Endothelial cell of umbilical vein (primary cell): ENCODE measurements around the gene PRRG2. TPM values are rescaled to one million over a fixed set of nuclear protein-coding genes. Genes with fewer than 3 reads are reported as not detected.

Experiments used
- BruUV-seq: library from RNA; stranded (reverse); fragments of 400-500 nt; replicated peaks from 2 replicates; lab custom pipeline; 2021; lab: Mats Ljungman, UMichigan
- CTCF ChIA-PET: fragments of 300-600, 350-600 bp; sonication (Branson Sonifier 250); formaldehyde crosslinking; loops from one replicate; lab custom pipeline; 2021; ENCODE audit warnings: antibody characterized with exemption, inconsistent platforms; lab: Charles Lee
- POLR2A ChIA-PET: fragments of 300-600, 350-600 bp; sonication (Branson Sonifier 250); formaldehyde crosslinking; loops from one replicate; lab custom pipeline; 2021; ENCODE audit warnings: antibody characterized with exemption, inconsistent platforms; lab: Charles Lee
- DNase-seq: peaks from one replicate; pipeline ENCODE4 v3.0.0-alpha.2; 2011; ENCODE audit warnings: low read depth, low spot score
- FAIRE-seq: peaks from 2 replicates; lab custom pipeline; 2011; peaks lifted over from hg19 to GRCh38; lab: Jason Lieb, UNC
- H2AFZ ChIP-seq: 2 replicates; pipeline ENCODE4 v1.6.0; 2012; ENCODE audit warnings: low read depth, low read length, control low read depth, inconsistent platforms
- H3K27ac ChIP-seq: 2 replicates; pipeline ENCODE4 v1.5.1; 2011; ENCODE audit warnings: low read depth, mild to moderate bottlenecking, control low read depth, low read length, moderate library complexity; ENCODE audit not compliant: insufficient read depth
- H3K27me3 ChIP-seq, 2 experiments: 2 replicates each; pipeline versions ENCODE4 v1.6.0 to v1.6.1; 2011; ENCODE audit warnings: low read length in 2 of 2, mixed read lengths in 1 of 2; ENCODE audit not compliant: control insufficient read depth in 2 of 2, insufficient read depth in 2 of 2
- H3K36me3 ChIP-seq, 2 experiments: 2 replicates in 1 of 2; 3 replicates in 1 of 2; pipeline ENCODE4 v1.5.1; 2011; ENCODE audit warnings: low read length in 2 of 2, mild to moderate bottlenecking in 1 of 2, moderate library complexity in 1 of 2; ENCODE audit not compliant: control insufficient read depth in 2 of 2, insufficient read depth in 2 of 2; ENCODE audit errors: extremely low read depth in 1 of 2
- H3K4me1 ChIP-seq: 3 replicates; pipeline ENCODE4 v1.5.1; 2011; ENCODE audit warnings: mild to moderate bottlenecking, low read length; ENCODE audit not compliant: control insufficient read depth, insufficient read depth; ENCODE audit errors: extremely low read depth
- H3K4me2 ChIP-seq: 2 replicates; pipeline ENCODE4 v1.6.1; 2011; ENCODE audit warnings: low read length, control low read depth, mixed read lengths; ENCODE audit not compliant: insufficient read depth
- H3K4me3 ChIP-seq, 3 experiments: fragments of 200-600 bp in 1 of 3; sonication (generic), shearing (Covaris generic) in 1 of 3; replicated peaks in 1 of 3; 2 replicates each; pipeline ENCODE4 v1.5.1; 2011 to 2016; ENCODE audit warnings: control low read depth in 3 of 3, low read length in 3 of 3, mild to moderate bottlenecking in 2 of 3, inconsistent platforms in 1 of 3, low read depth in 1 of 3, moderate library complexity in 1 of 3; ENCODE audit not compliant: insufficient read depth in 1 of 3
- H3K79me2 ChIP-seq: 2 replicates; pipeline ENCODE4 v1.6.0; 2012; ENCODE audit warnings: low read length, inconsistent platforms; ENCODE audit not compliant: control insufficient read depth, insufficient read depth
- H3K9ac ChIP-seq: replicated peaks from 2 replicates; pipeline ENCODE3; 2011; ENCODE audit warnings: low read length, control low read depth; ENCODE audit not compliant: insufficient read depth; ENCODE audit errors: extremely low read depth
- H3K9me1 ChIP-seq: replicated peaks from 3 replicates; pipeline ENCODE4 v1.6.0; 2011; ENCODE audit warnings: mild to moderate bottlenecking, low read length; ENCODE audit not compliant: control insufficient read depth, insufficient read depth; ENCODE audit errors: extremely low read depth
- H3K9me3 ChIP-seq: replicated peaks from 2 replicates; pipeline ENCODE4 v1.5.1; 2012; ENCODE audit warnings: low read length, inconsistent platforms; ENCODE audit not compliant: control insufficient read depth, insufficient read depth
- H4K20me1 ChIP-seq: replicated peaks from 2 replicates; pipeline ENCODE3; 2011; ENCODE audit warnings: mild to moderate bottlenecking, low read length; ENCODE audit not compliant: control insufficient read depth, insufficient read depth; ENCODE audit errors: extremely low read depth
- CTCF ChIP-seq, 2 donors: IDR thresholded peaks; 1 replicate in 1 of 2; 2 replicates in 1 of 2; pipeline ENCODE4 v1.5.1; 2011; ENCODE audit warnings: low read length in 2 of 2, mild to moderate bottlenecking in 2 of 2, moderate library complexity in 2 of 2, control low read depth in 1 of 2, inconsistent platforms in 1 of 2, low read depth in 1 of 2; ENCODE audit not compliant: insufficient read depth in 1 of 2; ENCODE audit errors: extremely low read depth in 1 of 2
- EZH2 ChIP-seq: IDR thresholded peaks from 2 replicates; pipeline ENCODE4 v1.6.1; 2012; ENCODE audit warnings: borderline replicate concordance, low read depth, mild to moderate bottlenecking, moderate library complexity, low read length, inconsistent platforms; ENCODE audit not compliant: severe bottlenecking
- FOS ChIP-seq: IDR thresholded peaks from 2 replicates; pipeline ENCODE4 v1.6.1; 2011; ENCODE audit warnings: mild to moderate bottlenecking, low read length, moderate library complexity, borderline replicate concordance; ENCODE audit not compliant: insufficient read depth
- GATA2 ChIP-seq: IDR thresholded peaks from 2 replicates; pipeline ENCODE4 v1.7.0; 2011; ENCODE audit warnings: low read depth, mild to moderate bottlenecking, moderate library complexity, mixed read lengths, low read length; ENCODE audit not compliant: insufficient read length, insufficient read depth
- JUN ChIP-seq: IDR thresholded peaks from 2 replicates; pipeline ENCODE4 v1.6.1; 2011; ENCODE audit warnings: borderline replicate concordance, low read depth; ENCODE audit not compliant: insufficient read length, insufficient read depth
- MAX ChIP-seq: IDR thresholded peaks from 2 replicates; pipeline ENCODE4 v1.6.1; 2011; ENCODE audit not compliant: insufficient read depth, insufficient read length
- MYC ChIP-seq: IDR thresholded peaks from one replicate; pipeline ENCODE4 v1.6.1; 2011; ENCODE audit warnings: mild to moderate bottlenecking, low read depth, low read length
- POLR2A ChIP-seq: IDR thresholded peaks from 2 replicates; pipeline ENCODE4 v1.6.1; 2012; ENCODE audit warnings: low read depth, mild to moderate bottlenecking, control low read depth, low read length
- POLR2AphosphoS5 ChIP-seq: IDR thresholded peaks from 2 replicates; pipeline ENCODE4 v1.6.1; 2012; ENCODE audit warnings: low read depth, mild to moderate bottlenecking, control low read depth, low read length, moderate library complexity; ENCODE audit not compliant: insufficient read depth
- dilution Hi-C: fragments of 300-500 bp; cut with MboI; formaldehyde crosslinking; loops from one replicate; pipeline ENCODE4 v1.15.0; 2019; ENCODE audit warnings: low sequenced_read_pairs; ENCODE audit not compliant: extremely low pct_ligation_motif_present
- intact Hi-C: fragments of 100-400 bp; cut with micrococcal nuclease; formaldehyde crosslinking; loops from one replicate; pipeline ENCODE4 v1.10.0; 2022
- polyA plus RNA-seq, 4 experiments: library from polyadenylated mRNA; depleted of rRNA in 3 of 4; stranded (reverse) in 3 of 4; unstranded in 1 of 4; fragments of >200 nt; gene quantifications; 2 replicates each; pipeline versions ENCODE4 v1.2.1 to v1.2.3, GENCODE V29; 2011 to 2012; ENCODE audit warnings: missing spikeins in 1 of 4
- total RNA-seq: library from RNA; stranded (reverse); gene quantifications from 2 replicates; pipeline ENCODE4 v1.2.3, GENCODE V29; 2021

Gene PRRG2
- total and polyA plus RNA-seq, 2 donors (not counting 3 experiments of a cell fraction or from before 2014, with no cell fraction given), result 2.6 to 2.9 TPM

- dilution Hi-C loops (no loop called here), intact Hi-C loops (no loop called here)
- peaks cover 47% of the 10 kb centered on the region for H3K79me2 ChIP-seq
- BruUV-seq, result no TSS peak
- POLR2A ChIA-PET, result no interaction called here
- H3K9me3 ChIP-seq, result no peaks in the 10 kb centered on the region
- no peak overlapping the region for H3K4me3 ChIP-seq
- peaks cover 0 to 3% of the 10 kb centered on the region in 2 experiments for H3K36me3 ChIP-seq
- no peaks in the 10 kb centered on the region for H3K9me1 ChIP-seq
- CTCF ChIA-PET, result interaction anchor here (1.9 kb wide), 1 partner anchor 18 kb away, joined by 5 read pairs; no protein-coding TSS in a partner anchor
- no peak overlapping the region for H2AFZ ChIP-seq
- H3K9ac ChIP-seq, result no peak overlapping the region
- no peak overlapping the region for H3K27ac ChIP-seq
- H4K20me1 ChIP-seq, result no peaks in the 10 kb centered on the region
- no peak overlapping the region for H3K4me2 ChIP-seq
- no peaks in the 10 kb centered on the region for H3K27me3 ChIP-seq
- FAIRE-seq (no peak), DNase-seq (no peak)
- TF ChIP-seq MAX, result no peak
- no peak for TF ChIP-seq EZH2
- no peak for TF ChIP-seq JUN
- H3K4me1 ChIP-seq, result no peaks in the 10 kb centered on the region
Measured at GRCh38 chr19:49565261-49565660, 15.9 kb upstream of the PRRG2 start.

DNA sequence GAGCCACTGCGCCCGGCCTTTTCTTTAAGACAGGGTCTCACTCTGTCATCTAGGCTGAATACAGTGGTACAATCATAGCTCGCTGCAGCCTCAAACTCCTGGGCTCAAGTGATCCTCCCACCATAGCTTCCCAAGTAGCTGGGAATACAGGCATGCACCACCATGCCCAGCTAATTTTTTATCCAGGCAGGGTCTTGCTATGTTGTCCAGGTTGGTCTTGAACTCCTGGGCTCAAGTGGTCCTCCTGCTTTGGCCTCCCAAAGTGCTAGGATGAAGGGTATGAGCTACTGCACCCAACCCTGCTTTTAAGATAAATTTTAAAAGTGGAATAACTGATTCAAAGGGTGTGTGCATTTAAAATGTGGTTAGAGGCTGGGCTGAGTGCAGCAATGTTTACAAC lies 14.8 kb upstream of the PRRG2 start:
- BruUV-seq, result no TSS peak
- DNase-seq, result no peak
- no peak for TF ChIP-seq EZH2
- TF ChIP-seq FOS, result no peak
- TF ChIP-seq MAX, result no peak
- no peak for TF ChIP-seq GATA2
- no peak for TF ChIP-seq CTCF (IDR thresholded peaks at IDR 0.05; ENCODE audit: extremely low read depth in 1 of 2, insufficient read depth in 1 of 2, low read depth in 1 of 2, low read length in 2 of 2)
- TF ChIP-seq MYC, result no peak
- no peak for TF ChIP-seq POLR2A
- no peak for TF ChIP-seq POLR2AphosphoS5
- no peak for TF ChIP-seq JUN
- no peak overlapping the region for H3K4me3 ChIP-seq
- no peak overlapping the region for H3K4me2 ChIP-seq
- ChIA-PET POLR2A (no interaction called here), CTCF (interaction anchor here (1.0 to 1.6 kb wide), 2 partner anchors 20 to 60 kb away, joined by 4 read pairs; no protein-coding TSS in a partner anchor)
- no peak for FAIRE-seq
- no peak overlapping the region for H2AFZ ChIP-seq
- no peak overlapping the region for H3K27ac ChIP-seq
- dilution Hi-C loops, result no loop called here
- no peaks in the 10 kb centered on the region for H3K4me1 ChIP-seq
- H3K9me3 ChIP-seq, result no peaks in the 10 kb centered on the region
- no peaks in the 10 kb centered on the region for H3K27me3 ChIP-seq
- peaks cover 51% of the 10 kb centered on the region for H3K79me2 ChIP-seq
- H3K36me3 ChIP-seq, result no peaks in the 10 kb centered on the region
- intact Hi-C loops, result no loop called here
- H3K9me1 ChIP-seq, result no peaks in the 10 kb centered on the region
- H3K9ac ChIP-seq, result no peak overlapping the region
- no peaks in the 10 kb centered on the region for H4K20me1 ChIP-seq
